GM10847 (cell line): ENCODE results near the gene CISD2.

Source experiments
- POLR2A ChIP-seq: IDR thresholded peaks from 2 replicates; pipeline ENCODE4 v1.6.1; 2011; ENCODE audit not compliant: insufficient read length; ENCODE audit errors: extremely low read depth

CISD2 gene

DNA sequence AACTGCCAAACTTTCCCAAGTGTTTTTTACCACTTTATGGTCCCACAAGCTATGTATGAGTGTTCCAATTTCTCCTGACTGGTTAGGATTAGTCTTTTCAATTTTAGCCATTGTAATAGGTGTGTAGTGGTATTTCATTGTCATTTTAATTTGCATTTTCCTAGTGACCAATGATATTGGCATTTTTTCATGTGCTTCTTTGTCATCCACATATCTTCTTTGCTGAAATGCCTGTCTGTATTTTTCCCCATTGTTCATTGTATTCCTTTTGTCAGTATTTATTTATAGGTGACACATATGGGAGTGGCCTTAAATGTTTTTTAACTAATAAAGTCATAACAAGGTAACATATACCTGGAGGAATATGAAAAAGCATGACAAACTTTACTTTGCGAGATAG is 32.2 kb upstream of the CISD2 start:
- no peak for TF ChIP-seq POLR2A

GRCh38 chr4:102842367-102842766 is 26.4 kb upstream of the CISD2 start:
- TF ChIP-seq POLR2A, result no peak

DNA sequence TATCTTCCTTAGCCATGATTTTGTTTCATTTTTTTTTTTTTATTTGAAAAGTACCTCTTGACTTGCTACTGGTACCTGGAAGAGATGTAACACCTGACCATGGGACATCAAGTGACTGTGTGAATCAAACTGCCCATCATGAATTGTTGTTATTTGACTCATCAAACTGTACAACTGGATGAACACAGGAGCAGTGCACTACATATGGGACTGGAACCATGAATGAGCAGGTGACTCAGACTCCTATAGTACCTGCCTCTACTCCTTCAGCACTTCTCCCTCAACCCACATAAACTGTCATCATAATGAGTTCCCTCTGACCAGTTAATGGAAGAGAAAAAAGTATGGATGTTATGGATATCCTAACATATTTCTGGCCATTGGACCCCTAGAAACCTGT is 25.5 kb upstream of the CISD2 start:
- no peak for TF ChIP-seq POLR2A

DNA sequence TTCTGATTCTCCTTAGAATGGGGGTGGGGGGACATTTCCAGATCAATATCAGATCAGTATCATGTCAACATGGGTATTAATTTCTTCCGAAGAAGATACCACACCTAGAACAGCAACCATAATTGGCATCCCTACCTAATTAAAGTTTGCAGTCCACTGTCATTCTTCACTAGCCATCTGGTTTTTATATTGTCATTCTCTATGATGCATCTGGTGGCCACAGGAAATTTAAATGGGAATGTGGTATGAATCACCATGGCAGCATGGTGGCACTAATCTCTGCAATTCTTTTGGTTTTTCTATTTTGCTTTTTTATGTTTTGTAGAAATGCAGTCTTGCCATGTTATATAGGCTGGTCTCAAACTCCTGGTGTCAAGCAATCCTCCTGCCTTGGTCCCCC is 24.9 kb upstream of the CISD2 start:
- TF ChIP-seq POLR2A, result no peak

- no peak for TF ChIP-seq POLR2A
Measured at GRCh38 chr4:102847687-102848086, 21.1 kb upstream of the CISD2 start.

- TF ChIP-seq POLR2A, result no peak
Measured at GRCh38 chr4:102849579-102850104, 19.1 kb upstream of the CISD2 start.

DNA sequence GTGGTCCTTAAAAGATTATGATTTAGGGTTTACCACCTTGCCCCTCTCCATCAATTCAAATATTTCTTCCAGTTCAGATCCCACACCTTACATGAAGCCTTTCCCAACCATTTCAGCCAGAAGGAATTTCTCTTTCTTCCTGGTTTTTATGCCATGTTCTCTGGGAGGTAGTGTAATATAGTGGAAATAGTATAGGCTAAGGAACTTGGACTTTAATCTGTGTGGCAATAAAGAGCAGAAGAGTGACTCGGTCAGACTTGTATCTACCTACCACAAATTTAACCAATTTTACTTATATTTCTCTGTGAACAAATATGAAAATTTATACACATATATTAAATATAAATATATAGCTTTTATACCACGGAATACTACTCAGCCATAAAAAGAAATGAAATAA is 18.4 kb upstream of the CISD2 start:
- TF ChIP-seq POLR2A, result no peak

DNA sequence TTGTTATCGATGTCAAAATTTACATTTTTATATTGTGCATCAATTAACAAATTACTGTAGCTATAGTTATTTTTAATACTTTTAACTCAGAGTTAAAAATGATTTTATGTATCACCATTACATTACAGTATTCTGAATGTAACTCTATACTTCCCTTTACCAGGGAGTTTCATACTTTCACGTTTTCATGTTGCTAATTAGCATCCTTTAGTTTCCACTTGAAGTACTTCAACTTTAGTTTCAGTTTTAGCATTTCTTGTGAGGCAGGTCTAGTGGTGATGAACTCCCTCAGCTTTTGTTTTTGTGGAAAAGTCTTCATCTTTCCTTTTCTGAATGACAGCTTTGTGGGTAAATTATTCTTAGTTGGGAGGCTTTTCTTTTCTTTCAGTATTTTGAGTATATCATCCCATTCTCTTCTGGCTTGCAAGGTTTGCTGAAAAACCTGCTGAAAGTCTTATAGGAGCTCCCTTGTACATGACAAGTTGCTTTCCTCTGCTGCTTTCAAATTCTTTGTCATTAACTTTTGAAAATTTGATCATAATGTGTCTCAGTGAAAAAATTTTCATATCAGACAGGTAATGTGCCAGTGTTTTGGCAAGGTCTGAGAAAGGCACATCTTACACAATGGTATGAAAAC is 9.8 kb upstream of the CISD2 start:
- no peak for TF ChIP-seq POLR2A

DNA sequence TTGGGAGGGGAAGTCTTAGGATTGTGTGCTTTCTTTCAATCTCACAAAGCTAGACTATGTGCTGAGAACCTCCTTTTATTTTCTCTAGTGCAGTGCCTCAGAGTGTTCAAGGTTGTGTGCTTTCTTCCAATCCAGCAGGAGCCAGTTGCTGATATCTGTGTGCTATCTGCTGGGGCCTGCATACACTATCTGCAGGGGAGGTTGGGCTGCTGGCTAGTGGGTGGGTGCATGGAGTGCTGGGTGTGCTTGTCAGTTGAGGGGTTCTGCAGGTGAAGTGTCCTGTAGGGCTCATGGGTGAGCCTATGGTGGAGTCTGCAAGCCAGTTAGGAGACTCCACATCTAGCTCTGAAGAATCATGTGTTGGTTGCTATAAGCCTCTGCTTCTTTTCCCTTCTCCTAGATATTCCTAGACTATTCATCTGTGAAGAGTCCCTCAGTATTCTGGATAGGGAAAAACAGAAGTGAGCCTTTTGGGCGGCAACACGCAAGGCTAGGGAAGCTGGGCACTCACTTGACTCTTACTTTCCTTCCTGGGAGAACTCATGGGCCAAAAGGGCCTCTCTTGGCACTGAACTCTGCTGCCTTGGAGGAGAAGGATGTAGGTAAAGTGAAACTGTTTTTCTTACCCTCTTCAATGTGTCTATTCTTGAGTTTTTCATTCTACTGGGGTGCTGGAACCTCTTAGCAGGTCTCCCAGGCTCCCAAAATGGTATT is 8.0 kb upstream of the CISD2 start:
- no peak for TF ChIP-seq POLR2A

- no peak for TF ChIP-seq POLR2A
Measured at GRCh38 chr4:102862016-102862415, 6.8 kb upstream of the CISD2 start.

DNA sequence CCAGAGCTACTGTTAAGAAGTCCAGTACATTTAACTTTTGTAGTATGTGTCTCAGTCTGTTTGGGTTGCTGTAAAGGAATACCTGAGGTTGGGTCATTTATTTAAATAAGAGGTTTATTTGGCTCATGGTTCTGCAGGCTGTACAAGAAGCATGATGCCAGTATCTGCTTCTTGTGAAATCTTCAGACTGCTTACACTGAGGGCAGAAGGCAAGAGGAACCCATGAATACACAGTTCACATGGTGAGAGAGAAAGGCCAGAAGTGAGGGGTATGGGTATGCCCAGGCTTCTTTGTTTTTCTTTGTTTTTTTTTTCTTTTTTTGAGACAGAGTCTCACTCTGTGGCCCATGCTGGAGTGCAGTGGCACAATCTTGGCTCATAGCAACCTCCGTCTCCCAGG is 6.0 kb upstream of the CISD2 start:
- no peak for TF ChIP-seq POLR2A

- no peak for TF ChIP-seq POLR2A
Measured at GRCh38 chr4:102867278-102868152, 1.3 kb upstream of the CISD2 start.

DNA sequence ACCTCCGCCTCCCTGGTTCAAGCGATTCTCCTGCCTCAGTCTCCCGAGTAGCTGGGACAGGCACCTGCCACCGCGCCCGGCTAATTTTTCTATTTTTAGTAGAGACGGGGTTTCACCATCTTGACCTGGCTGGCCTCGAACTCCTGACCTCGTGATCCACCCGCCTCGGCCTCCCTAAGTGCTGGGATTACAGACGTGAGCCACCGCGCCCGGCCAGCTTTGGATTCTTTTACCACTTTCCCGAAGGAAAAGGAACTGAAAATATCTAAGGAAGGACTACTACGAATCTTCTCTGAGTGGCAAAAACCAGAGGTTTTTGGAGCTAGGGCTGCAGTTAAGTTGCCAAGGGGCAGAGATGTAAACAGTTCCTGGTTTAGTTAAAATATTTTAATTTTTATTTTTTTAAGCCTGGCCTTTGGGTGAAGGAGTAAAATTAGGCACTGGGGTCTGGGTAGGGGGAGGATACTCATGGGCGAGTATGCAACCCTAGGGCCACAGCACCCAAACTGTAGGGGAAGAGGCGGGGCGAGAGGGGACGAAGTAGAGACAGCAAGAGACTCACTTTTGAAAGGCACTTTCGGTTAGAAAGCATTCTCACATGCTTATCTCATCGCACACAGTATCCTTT is 525 bp upstream of the CISD2 start:
- no peak for TF ChIP-seq POLR2A

DNA sequence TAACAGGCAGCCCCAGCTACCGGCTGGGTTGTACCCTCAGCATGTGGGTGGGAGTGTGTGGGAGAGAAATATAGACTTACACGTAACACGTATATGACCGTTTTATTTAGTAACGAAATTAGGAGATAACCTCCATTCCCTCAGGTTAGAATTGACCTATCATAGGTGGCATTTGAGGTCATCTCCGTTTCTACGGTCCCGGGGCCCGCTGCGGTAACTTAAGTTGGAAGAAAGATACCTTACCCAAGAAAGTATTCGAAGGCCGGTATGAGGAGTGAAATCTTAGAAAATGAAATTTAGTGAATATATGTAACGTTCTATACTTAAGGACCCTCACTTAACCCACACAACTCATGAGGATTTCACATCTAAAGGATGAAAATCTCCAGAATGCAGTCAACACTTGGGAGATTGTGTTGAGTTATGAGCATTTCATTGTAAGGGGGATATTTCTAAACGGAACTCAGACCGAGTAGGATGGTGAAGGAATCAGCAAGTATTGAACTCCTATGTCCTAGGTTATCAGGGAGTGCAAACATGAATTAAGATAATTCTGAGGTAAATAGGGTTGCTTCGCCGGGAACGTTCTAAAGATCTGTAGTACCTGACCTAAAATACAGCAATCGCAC is 891 bp downstream of the CISD2 start:
- no peak for TF ChIP-seq POLR2A

DNA sequence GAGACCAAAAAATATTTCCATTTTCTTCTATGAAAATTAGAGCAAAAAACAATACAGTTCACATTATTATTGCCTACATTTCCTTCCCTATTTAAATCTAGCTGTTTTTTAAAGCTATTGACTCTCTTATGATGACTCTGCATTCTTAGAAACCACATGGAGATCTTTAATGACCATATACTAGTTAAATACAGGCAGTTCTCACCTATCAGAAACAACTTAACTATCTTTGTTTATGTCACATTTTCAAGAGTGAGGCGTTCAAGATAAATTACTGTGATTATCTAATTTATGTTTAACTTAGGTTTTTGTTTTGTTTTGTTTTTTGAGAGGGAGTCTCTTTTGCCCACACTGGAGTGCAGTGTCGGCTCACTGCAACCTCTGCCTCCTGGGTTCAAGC is 3.0 kb downstream of the CISD2 start:
- no peak for TF ChIP-seq POLR2A

DNA sequence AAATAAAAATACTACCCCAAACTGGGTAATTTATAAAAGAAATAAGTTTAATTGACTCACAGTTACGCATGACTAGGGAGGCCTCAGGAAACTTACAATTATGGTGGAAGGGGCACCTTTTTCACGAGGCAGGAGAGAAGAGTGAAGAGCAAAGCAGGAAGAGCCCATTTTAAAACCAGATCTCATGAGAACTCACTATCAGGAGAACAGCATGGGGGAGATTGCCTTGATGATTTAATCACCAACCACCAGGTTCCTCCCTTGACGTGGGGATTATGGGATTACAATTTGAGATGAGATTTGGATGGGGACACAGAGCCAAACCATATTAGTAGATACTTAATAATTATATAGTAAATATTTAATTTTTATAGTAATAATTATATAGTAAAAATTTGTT is 10.1 kb downstream of the CISD2 start:
- no peak for TF ChIP-seq POLR2A

DNA sequence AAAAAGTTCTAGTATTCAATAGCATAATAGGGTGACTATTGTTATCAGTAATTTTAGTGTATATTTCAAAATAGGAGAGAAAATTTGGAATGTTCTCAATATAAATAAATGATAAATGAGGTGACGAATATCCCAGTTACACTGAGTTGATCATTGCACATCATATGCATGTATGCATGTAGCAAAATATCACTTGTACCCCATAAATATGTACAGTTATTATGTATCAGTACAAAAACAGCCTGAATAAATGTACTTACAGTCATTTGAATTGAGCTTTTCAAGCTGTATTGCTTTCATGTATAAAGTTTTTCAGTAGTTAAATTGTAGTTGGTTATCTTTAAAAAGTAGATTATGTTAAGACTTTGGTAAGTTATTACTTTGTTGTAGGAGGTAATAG is 12.6 kb downstream of the CISD2 start:
- TF ChIP-seq POLR2A, result no peak
